Germinal center (tissue), 1 donor: ENCODE measurements around the gene ZNF189.
"Not testable (repeated sequence)": the region's sequence is repeated elsewhere in the genome, so short reads cannot be mapped to it uniquely, and the experiment has no call there.

Experiments
- DNase-seq: peaks from one replicate; pipeline ENCODE4 v3.0.0; 2012; ENCODE audit warnings: mixed read lengths, low spot score

ZNF189 gene

GRCh38 chr9:101380295-101380694, 18.4 kb upstream of the ZNF189 start:
- no peak for DNase-seq

DNA sequence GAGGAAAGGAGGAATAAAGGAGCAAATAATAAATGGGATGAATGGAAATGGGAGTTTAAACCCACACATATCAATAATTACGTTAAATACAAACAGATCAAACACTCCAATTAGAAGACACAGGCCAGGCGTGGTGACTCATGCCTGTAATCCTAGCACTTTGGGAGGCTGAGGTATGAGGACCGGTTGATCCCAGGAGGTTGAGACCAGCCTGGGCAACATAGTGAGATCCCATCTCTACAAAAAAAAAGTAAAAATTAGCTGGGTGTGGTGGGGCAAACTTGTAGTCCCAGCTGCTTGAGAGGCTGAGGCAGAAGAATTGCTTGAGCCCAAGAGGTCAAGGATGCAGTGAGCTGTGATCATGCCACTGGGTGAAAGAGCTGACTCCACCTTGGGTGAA, 17.5 kb upstream of the ZNF189 start:
- DNase-seq, result no peak

GRCh38 chr9:101381833-101382342, 16.8 kb upstream of the ZNF189 start:
- no peak for DNase-seq

DNA sequence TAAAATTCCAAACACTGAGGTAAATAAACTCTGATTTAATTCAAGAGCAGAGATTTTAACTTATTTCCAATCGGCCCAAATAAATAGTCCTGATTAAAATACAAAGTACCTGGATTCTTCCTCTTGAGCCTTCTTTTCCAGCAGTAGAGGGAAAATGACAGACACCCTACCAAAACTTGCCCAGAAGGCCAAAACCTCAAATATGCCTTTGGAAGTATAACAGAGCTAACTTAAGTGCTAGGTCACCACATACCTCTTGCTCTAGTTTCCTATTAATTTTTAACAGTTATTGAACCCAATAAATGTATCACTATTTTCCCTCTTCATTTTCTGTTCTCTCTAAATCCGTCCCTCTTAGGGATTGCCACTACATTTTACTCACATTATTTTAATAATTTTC, 15.3 kb upstream of the ZNF189 start:
- DNase-seq, result no peak

DNA sequence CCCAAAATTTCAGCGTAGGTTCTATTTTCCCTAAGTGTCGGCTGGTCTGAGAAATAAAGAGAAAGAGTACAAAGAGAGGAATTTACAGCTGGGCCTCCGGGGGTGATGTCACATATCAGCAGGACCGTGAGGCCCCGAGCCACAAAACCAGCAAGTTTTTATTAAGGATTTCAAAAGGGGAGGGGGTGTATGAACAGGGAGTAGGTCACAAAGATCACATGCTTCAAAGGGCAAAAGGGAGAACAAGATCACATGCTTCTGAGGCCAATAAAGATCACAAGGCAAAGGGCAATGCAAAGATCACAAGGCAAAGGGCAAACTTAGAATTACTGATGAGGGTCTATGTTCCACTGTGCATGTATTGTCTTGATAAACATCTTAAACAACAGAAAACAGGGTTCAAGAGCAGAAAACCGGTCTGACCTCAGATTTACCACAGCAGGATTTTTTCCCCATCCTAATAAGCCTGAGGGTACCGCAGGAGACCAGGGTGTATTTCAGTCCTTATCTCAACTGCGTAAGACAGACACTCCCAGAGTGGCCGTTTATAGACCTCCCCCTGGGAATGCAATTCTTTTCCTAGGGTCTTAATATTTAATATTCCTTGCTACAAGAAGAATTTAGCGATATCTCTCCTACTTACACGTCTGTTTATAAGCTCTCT, 13.6 kb upstream of the ZNF189 start, which contains the start of gene BAAT:
BAAT (minus strand) TSS at position 134 of the 664 bp plus-strand sequence. CDS start 13,602 bp downstream, outside the sequence.
- DNase-seq, result not testable (repeated sequence)

- DNase-seq, result peak; percentile 12
Observed at GRCh38 chr9:101387871-101388506, 10.7 kb upstream of the ZNF189 start.

- DNase-seq, result no peak
Observed at GRCh38 chr9:101388507-101388993, 10.1 kb upstream of the ZNF189 start.

- DNase-seq, result no peak
Observed at GRCh38 chr9:101393135-101393534, 5.5 kb upstream of the ZNF189 start.

DNA sequence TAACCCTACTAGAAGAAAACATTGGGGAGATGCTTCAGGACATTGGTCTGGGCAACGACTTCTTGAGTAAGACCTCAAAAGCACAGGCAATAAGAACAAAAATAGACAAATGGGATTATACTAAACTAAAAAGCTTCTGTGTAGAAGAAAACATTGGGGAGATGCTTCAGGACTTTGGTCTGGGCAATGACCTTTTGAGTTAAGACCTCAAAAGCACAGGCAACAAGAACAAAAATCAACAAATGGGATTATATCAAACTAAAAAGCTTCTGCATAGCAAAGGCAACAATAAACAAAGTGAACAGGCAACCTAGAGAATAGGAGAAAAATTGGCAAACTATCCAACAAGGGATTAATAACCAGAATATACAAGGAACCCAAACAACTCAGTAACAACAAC, 4.0 kb upstream of the ZNF189 start:
- DNase-seq, result no peak

GRCh38 chr9:101397746-101398067, 944 bp upstream of the ZNF189 start:
- DNase-seq, result no peak

GRCh38 chr9:101398930-101399642, 435 bp downstream of the ZNF189 start:
- no peak for DNase-seq

GRCh38 chr9:101399643-101399970, 956 bp downstream of the ZNF189 start:
- no peak for DNase-seq

GRCh38 chr9:101400120-101400519, 1.5 kb downstream of the ZNF189 start:
- no peak for DNase-seq

- no peak for DNase-seq
Observed at GRCh38 chr9:101403516-101404285, 5.0 kb downstream of the ZNF189 start.

DNA sequence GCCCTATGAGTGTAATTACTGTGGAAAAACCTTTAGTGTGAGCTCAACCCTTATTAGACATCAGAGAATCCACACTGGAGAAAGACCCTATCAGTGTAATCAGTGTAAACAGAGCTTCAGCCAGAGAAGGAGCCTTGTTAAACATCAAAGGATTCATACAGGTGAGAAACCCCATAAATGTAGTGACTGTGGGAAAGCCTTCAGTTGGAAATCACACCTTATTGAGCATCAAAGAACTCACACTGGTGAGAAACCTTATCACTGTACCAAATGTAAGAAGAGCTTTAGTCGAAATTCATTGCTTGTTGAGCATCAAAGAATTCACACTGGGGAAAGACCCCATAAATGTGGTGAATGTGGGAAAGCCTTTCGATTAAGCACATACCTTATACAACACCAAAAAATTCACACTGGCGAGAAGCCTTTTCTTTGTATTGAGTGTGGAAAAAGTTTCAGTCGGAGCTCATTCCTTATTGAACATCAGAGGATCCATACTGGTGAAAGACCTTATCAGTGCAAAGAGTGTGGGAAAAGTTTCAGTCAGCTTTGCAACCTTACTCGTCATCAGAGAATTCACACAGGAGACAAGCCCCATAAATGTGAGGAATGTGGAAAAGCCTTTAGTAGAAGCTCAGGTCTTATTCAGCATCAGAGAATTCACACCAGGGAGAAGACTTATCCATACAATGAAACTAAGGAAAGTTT, 9.9 kb downstream of the ZNF189 start:
- DNase-seq, result no peak

DNA sequence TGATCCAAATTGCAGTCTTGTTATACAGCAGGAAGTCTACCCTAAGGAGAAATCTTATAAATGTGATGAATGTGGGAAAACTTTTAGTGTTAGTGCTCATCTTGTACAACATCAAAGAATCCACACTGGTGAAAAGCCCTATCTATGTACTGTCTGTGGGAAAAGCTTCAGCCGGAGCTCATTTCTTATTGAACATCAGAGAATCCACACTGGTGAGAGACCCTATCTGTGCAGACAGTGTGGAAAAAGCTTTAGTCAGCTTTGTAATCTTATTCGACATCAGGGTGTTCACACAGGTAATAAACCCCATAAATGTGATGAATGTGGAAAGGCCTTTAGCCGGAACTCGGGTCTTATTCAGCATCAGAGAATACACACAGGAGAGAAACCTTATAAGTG, 10.4 kb downstream of the ZNF189 start:
- no peak for DNase-seq

- no peak for DNase-seq
Observed at GRCh38 chr9:101414839-101415238, 16.2 kb downstream of the ZNF189 start.

DNA sequence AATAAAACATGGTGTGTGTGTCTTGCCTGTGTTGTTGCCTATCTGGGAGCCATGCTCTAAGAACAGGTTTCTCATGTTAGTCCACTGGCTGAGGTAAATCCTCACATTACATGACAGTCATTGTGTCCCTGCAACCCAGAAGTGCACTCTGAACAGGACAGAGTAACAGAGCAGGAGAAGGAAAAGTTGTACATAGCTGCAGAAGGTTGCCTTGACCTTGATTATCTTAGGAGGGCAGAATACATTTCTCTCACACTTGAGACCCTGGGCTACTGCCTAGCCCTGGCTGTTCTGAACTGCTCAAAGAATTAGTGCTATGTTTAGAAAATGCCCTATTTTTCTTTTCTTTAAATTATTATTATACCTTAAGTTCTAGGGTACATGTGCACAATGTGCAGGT, 16.9 kb downstream of the ZNF189 start:
- DNase-seq, result no peak

- no peak for DNase-seq
Observed at GRCh38 chr9:101417389-101417788, 18.7 kb downstream of the ZNF189 start.

GRCh38 chr9:101417977-101418376, 19.3 kb downstream of the ZNF189 start:
- no peak for DNase-seq

- no peak for DNase-seq
Observed at GRCh38 chr9:101418518-101419430, 20.1 kb downstream of the ZNF189 start.
